LNCaP clone FGC (cell line): Measurements from ENCODE around the gene LMNTD2.

ENCODE experiments used
- DNase-seq: peaks from one replicate; pipeline ENCODE4 v3.0.0-alpha.2; 2011; ENCODE audit warnings: low read depth
- H3K4me3 ChIP-seq: 2 replicates; pipeline ENCODE4 v1.5.1; 2011; ENCODE audit warnings: mild to moderate bottlenecking, low read depth, low read length, control low read depth
- CTCF ChIP-seq: IDR thresholded peaks from 2 replicates; pipeline ENCODE4 v1.5.1; 2012; ENCODE audit warnings: mild to moderate bottlenecking; ENCODE audit not compliant: control insufficient read depth, insufficient read depth; ENCODE audit errors: extremely low read depth

LMNTD2 gene

GRCh38 chr11:550021-550745 lies 10.4 kb downstream of the LMNTD2 start:
- no peak overlapping the region for H3K4me3 ChIP-seq
- TF ChIP-seq CTCF = no peak
- no peak for DNase-seq

- TF ChIP-seq CTCF = no peak
- no peak overlapping the region for H3K4me3 ChIP-seq
- DNase-seq = no peak
These were observed 11.6 kb downstream of the LMNTD2 start for GRCh38 chr11:548700-549603.

DNA sequence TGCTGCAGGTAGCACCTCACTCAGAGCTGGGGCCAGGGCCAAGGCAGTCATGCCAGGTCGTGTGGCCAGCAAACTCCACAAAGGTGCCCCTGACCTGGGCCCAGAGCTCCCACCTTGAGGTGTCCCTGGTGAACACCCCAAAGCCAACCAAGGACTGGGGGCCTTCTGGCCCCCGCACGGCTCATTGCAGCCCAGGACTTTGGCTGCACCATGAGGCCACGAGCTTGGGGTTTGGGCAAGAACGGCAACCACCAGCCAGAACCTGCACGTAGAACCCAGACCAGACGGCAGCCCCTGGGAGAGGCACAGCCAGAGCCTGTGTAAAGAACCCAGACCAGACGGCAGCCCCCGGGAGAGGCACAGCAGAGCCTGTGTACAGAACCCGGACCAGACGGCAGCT lies 15.4 kb downstream of the LMNTD2 start:
- no peak overlapping the region for H3K4me3 ChIP-seq
- TF ChIP-seq CTCF = no peak

DNA sequence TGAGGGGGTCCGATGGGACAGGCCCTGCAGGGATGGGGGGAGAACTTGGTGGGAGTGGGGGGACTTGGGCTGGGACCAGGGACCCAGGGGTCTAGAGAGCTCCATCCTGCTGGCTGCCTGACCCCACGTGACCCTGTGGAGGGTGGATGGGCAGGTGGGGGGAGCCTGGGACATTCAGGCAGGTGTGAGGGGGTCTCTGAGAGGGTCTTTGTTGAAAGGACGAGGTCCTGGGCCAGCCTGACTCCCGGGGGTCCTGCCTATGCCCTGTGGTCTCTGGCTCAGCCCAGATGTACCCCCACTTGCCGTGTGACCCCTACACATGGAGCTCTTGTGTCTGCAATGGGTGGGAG lies 15.7 kb downstream of the LMNTD2 start:
- no peak overlapping the region for H3K4me3 ChIP-seq
- no peak for TF ChIP-seq CTCF
- DNase-seq = no peak

More for the DNA sequence above, 15.4 kb downstream of the LMNTD2 start:
- no peak for DNase-seq

- H3K4me3 ChIP-seq = no peak overlapping the region
- no peak for TF ChIP-seq CTCF
- DNase-seq = no peak
These were observed 19.1 kb downstream of the LMNTD2 start for GRCh38 chr11:541433-541885.

DNA sequence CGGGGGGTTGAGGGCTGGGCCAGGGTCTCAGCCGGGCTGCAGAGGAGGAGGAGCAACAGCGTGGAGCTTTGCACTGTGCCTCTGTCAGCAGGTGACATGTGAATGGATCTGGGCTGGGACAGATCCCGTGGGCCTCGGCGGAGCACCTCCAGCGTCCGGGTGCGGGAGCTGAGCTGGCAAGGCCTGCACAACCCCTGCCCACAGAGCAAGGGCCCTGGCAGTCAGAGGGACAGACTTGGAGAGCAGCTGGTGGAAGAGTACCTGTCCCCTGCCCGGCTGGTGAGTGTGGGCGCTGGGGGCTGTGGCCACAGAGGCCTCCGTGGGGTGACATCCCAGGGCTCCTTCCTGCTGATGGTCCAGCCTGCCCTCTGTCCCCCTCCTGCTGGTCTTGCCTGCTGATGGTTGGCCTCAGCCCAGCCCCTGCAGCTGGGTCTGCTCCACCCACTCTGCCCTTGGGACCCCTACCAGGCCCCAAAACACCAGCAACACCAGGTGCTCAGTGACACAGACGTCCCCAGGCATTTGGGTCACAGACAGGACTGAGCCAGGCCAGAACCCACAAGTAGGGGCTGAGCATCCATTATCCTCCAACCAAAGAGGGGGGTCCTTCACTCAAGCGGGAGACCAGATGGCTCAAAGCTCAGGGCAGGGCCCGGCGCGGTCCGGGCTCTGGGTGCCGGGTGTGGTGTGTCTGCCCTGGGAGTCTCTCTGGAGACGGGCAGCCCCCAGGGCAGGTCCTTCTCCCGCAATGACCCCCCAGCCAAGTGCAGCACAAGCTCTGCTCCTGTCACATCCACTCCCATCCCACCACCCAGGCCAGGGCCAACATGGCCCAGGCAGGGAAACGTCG lies 19.7 kb downstream of the LMNTD2 start:
- TF ChIP-seq CTCF = no peak
- no peak for DNase-seq

More for the DNA sequence above, 19.7 kb downstream of the LMNTD2 start:
- no peak overlapping the region for H3K4me3 ChIP-seq
